ENCODE data around the gene EPYC.

Gene EPYC, protein sequence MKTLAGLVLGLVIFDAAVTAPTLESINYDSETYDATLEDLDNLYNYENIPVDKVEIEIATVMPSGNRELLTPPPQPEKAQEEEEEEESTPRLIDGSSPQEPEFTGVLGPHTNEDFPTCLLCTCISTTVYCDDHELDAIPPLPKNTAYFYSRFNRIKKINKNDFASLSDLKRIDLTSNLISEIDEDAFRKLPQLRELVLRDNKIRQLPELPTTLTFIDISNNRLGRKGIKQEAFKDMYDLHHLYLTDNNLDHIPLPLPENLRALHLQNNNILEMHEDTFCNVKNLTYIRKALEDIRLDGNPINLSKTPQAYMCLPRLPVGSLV

DNA sequence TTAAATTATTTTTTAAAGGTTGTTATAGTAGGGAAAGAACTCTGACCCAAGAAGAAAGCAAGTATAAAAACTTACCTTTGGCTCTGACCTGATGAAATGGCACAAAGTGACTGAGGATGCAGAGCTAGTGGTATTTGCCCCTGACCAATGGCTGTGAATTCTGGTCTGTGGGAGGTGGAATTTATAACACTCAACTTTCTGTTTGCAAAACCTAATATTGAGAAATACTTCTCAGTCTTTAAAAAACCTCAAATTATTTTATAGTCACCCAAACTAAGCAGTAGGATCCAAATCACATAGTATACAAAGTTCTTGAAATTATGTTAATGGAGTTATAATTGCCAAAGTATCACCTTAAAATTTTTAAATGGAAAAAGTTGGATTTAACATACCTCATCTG is at the start of gene EPYC:
TSS of gene EPYC (minus strand) at position 101 of the 400 bp plus-strand sequence. CDS start 2,407 bp downstream, outside the sequence.
- no peak for DNase-seq (ENCODE audit: low read depth)

DNA sequence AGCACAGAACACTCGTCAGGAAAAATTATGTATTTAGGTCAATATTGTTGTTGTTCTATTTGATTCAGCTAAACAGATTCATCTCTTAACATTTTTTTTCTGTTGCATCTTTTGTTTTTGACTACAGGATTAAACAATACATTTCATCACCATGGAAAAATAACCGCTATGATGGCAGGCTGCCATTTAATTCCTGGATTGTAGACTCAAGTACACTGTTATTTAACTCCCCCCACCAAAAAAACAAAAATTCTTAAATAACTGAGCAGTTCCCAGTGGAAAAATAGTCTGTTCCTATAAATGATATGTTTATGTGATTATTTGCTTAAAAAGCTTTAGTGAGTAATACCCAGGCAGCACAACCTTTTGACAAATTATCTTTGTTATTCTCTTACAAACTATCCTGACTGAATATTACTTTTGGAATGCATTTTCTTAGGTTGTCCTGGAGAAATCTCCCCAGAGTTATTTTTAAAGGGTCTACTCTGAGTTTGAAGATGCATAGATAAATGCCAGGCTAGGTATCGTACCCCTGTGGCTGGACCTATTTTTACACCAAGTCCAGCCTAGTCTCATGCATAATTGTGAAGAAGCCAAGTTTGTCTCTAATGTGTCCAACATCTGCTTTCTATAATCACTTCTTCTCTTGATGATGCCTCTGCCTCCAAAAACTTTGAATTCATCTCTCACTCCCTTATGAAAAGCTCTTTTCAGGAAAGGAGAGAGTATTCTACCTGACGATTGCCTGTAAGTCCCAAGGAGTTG is 49.4 kb upstream of the EPYC start:
- peak; percentile 90 for DNase-seq (ENCODE audit: low read depth)

DNA sequence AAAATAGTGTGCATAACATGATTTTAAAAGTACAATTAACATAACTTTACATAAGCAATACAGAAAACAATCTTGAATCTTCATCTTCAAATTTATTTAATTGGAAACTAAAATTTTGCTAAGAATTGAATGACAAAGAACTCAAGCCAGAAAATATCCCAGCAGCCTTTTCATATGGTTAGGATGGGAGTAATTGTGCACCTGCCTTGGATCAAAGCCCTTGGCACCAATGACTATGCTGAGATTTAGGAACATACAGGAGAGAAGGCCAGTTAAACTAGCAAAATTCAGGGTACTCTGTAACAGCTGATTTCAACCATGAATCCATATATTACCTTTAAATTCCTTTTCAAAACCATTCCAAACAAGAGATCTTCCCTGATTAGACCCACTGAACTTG is 47.3 kb upstream of the EPYC start:
- no peak for DNase-seq (ENCODE audit: low read depth)

DNA sequence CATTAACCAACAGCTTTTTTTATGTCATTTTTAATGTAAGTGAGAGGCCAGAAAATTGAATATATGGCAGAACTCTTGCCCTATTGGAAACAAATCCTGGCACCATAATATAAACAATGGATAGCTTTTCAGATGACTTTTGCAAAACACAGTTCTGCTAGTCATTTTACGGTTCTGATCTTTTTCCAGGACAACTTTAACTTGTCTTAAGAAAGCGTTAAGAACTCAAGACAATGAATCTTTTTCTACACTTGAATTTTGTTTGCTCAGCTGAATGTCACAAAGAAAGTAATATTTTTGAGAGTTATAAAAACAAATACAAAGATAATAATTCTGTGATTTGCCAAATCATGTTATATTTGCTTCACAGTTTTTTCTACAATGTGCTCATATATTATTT is 39.8 kb upstream of the EPYC start:
- no peak for DNase-seq (ENCODE audit: low read depth)

DNA sequence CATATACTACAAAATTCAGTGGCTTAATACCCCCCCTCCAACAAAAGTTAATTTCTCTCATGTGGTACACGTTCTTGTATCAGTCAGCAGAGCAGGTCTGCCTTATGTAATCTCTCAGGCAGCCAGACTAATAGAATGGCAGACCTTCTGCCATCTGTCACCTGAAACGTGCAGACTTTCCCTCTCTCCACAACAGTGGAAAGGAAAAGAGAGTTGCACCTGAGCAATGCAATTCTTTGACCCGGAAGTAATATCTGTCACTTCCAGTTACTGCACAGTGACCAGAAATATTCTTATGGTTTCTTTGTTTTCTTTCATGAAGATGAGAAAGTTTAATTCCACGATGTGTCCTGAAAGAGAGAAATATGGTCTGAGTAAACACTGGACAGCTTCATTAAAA is 38.6 kb upstream of the EPYC start:
- DNase-seq (ENCODE audit: low read depth): no peak

DNA sequence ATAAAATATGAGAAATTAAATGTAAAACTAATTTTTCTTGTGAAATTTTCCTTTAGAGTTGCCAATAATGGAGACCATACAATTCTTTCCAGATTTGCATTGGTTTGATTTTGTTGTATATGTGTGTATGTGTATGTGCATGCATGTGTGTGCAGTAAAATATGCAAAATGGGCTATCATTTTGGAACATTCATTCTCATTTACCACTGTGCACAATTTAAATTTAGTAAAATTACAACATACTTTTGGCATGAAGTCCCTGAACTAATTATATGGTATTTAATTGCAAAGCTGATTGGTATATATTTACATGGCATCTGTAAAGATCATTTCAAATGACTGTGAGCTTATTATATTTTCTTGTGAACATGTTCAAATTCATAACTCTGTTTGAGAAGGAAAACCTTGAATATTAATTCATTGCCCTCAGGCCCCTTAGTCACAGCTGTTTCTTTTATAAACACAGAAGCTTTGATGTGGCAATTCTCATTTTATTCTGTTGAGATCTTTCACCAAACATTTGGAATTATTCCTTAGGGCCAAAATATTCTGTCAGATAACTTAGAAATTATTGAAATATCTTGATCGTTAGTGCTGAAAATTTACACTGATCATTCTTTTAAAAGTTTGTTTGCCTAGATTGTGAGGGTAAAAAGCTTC is 35.5 kb upstream of the EPYC start:
- DNase-seq (ENCODE audit: low read depth): peak; percentile 33

DNA sequence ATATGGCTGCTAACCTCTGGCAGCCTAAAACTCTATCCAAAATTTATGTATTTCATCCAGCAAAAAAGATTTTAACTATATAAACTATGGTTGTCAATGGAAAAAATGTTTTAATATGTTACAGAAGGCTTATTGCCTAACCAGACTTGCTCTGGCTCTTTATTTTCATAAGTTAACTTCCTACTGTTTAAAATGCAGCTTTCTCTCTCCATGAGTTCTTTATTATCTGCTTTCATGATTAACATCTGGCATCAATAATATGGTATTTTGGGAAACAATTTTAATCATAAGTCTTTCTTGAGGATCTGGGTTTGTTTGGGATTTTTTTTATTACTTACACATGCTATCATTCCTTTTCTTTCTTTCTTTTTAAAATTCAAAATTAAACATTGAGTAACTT is 32.5 kb upstream of the EPYC start:
- no peak for DNase-seq (ENCODE audit: low read depth)

DNA sequence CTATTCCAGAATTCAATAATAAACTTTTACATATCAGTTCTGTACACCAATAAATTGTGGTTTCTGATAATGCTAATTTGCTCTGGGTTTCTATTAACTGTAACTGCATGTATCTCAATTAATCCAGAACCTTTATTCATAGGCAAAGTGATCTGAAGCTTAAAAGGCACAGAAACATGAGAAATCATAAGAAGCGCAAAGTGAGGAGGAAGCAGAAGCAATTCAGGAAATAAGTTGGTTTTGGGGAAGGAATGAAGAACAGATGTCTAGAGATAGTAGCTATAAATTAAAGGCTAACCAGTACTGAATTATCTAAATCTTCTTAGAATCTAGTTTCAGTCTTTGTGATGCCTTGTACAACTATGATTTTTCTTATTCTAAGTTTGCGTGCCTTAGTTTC is 28.5 kb upstream of the EPYC start:
- no peak for DNase-seq (ENCODE audit: low read depth)

DNA sequence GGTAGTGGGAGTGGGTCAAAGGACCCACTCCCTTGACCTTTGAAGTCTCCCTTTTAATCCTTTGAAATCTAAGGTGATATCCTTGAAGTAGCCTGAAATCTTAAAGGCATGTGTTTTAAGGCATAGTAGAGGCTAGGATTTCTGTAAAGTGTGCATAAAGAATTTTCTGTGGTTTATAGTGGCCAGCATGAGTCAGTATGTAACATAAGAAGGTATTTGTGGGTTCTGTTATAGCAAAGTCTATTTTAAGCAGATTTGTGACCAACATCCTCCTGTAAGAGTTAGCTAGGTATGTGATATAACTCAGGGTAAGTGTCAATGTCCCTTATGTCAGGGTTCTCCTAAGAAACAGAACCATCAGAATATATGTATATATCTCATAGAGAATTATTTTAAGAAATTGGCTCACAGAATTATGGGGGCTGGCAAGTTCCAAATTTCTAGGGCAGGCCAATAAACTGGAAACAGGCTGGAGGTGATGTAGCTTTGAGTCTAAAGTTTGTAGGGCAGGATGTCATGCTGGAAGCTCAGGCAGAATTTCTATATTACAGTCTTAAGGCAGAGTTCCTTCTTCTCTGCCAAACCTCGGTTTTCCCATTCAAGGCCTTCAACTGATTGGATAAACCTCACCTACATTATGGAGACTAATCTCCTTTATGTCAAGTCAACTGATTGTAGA is 18.7 kb upstream of the EPYC start:
- peak; percentile 83 for DNase-seq (ENCODE audit: low read depth)

DNA sequence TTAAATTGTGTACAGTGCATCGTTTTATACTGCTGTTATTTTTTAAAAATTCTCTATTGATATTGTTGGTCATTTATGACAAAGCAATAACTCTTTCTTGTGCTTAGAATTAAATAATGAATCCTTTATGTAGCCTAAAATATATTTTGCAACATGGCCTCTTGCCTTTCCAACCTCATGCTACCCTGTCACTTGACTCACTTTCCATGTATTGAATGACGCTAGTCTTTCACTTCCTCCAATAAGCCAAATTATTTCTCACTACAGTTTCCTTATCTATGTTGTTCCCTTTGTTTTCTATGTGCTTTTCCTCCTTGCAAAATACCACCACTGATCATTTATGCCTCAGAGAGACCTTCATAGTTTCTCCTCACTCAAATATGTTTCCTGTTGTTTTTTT is 16.3 kb upstream of the EPYC start:
- DNase-seq (ENCODE audit: low read depth): no peak

DNA sequence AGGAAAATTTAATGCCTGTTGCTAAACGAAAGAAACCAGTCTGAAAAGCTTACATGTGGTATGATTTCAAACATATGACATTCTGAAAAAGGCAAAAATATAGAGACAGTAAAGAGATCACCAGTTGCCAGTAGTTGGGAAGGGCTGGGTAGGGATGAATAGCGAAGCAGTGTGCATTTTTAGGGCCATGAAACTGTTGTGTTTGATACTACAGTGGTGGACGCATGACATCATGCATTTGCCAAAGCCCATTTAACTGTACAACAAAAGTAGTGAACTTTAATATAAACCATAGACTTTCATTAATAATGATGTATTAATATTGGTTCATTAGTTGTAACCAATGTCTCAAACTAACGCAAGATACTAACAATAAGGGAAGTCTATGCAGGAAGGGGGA is 14.7 kb upstream of the EPYC start:
- no peak for DNase-seq (ENCODE audit: low read depth)

DNA sequence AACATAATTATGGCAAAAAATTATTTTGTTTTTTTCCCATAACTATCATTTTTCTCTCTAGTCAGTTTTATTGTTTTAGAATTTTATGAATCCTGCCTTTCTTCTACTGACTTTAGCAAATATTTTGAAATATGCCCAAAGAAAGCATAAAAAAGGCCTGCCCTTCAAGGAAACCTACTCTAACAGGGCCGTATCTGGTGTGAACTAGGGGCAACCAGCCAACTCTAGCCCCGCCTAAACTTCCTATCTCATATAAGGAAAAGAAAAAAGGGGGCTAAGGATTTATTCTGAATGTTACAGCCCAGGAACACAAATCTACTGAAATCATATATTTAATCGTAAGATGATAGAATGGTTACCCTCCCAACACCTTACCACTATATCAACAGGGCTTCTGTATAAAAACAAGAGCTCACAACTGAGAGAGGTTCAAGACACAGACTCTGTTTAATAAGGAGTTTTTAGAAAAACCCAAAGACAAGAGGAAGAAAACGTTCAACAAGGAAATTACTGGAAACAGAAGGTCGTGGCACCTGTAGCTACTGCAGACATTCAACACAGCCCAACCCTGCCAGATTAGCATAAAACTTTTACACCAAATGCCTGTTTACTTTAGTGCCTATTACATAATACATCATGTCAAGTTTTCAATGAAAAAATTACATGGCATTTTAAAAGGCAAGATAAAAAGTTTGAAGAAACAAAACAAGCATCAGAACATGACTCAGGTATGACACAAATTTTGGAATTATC is 12.9 kb upstream of the EPYC start:
- DNase-seq (ENCODE audit: low read depth): no peak

DNA sequence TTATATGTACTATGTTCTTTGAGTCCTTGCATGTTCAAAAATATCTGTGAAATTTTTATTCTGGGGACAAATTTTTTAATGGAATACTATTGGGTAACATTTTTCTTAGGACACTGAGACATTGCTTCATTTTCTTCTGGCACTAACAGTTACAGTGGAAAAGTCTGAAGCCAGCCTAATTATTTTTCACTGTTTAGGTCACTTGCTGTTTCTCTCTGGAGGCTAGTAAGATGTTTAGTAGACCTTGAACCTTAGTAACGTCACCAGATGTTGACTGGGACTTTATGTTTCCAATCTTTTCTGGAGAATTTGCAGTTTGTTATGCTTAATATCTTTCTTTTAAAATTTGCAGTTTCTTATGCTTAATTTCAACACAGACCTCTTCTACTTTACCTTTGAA is 12.3 kb upstream of the EPYC start:
- no peak for DNase-seq (ENCODE audit: low read depth)

DNA sequence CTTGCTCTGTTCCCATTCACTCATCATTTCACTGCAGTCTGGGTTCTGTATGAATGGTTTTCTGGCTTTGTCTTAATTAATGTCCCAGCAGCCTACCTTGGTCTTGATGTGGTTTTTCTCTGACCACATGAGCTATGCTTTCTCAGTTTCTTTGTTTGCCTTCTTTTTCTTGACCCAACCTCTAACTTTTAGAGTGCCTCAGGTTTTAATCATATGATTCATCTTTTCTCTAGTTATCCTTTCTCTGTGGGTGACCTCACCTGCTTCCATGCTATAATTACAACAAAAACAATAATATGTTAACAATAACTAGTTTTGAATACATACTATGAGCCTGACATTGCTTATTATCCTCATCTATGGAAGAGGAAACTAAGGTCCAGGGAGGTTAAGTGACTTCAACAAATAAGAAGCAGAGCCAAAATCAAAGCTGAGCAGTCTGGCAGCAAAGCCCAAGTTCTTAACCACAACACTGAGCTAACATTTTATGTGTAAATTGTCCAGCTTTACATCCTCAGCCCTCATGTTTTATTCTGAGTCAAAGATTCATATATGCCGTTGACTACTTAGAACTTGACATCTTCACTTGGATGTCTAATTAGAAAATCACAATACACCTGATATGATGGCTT is 4.7 kb upstream of the EPYC start:
- no peak for DNase-seq (ENCODE audit: low read depth)

DNA sequence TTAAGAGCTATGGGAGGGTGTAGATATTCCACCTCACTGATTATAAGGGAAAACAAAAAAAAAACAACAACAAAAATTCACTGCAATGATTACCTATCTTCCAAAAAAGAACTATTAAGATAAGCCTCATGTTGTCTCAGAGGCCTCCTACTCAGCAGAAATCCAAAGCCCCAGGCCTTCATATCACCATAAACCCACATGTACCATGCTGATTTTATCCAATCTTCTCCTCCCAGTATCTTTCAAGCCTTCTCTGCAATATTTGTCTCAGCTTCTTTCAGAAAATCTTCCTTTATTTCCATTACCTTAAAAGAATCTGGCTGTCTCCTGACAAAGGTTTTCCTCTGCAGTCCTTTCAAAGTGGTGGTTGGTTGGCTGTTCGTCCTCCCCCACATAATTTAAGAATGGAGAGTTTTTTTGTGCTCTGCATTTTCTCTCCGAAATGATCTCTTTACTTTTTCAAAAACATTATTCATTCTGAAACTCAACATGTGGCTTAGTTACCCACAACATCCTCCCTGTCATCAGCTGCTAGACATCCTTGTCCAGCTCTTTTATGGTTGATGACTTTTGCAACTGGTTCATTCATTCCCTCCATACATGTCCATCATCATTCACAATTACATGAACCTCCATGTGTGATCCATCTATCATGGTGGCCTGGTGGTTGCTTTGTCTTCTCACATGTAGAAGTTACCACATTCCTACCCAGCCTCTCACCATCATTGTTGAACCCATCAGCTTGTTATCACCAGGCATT is 2.9 kb upstream of the EPYC start:
- DNase-seq (ENCODE audit: low read depth): no peak

DNA sequence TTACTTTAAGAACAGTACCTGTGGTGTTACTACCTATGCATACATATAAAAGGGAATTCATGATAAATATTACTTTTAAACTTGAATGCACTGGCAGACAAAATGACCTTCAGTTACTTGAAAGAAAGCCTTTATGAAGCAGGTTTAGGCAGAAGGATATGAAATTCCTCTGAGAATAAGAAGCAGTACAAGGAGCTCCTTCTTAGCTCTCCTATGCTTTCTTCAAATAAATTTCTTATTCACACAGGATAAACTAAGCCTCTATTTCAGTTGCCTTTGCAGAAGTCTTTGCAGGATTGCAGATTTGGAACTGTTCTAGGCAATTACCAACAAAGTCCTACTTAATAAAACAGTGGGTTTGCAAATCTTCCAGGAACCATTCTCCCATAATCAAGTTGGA is 1.0 kb downstream of the EPYC start:
- no peak for DNase-seq (ENCODE audit: low read depth)

DNA sequence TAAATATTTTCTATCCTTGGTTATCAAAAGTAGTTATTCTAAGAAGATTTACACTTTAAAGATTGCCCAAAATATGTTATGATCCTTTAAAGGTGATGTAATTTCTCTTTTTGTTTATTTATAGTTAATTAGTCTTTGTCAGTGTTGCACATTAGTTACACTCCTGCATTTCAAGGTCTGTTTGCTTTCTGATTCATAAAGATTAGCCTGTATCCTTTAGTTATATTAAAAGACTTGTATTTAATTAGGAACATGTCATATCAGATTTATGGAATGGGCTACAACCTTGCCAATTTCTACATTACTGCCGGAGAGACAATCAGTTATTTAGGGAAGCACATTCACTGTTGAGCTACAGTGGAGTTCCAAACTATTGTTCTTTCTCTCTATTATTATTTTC is 3.5 kb downstream of the EPYC start:
- DNase-seq (ENCODE audit: low read depth): no peak

DNA sequence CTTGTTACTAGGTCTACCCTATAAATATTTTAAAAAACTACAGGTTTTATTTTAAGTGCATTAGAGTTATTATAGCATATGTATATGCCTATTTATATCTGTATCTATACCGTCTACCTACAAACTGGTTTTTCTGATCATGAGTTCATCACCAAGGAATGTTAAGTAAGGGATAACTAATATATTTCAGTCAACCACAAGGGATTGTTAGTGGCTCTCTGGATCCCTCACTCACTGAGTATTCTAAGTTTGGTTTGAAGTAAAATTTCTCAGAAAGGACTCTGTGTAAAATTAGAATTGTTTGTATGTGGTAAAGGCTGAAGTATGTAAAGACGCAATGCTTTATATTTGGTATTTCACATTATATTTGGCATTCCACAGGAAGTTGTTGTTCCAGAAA is 4.8 kb downstream of the EPYC start:
- DNase-seq (ENCODE audit: low read depth): peak; percentile 59

DNA sequence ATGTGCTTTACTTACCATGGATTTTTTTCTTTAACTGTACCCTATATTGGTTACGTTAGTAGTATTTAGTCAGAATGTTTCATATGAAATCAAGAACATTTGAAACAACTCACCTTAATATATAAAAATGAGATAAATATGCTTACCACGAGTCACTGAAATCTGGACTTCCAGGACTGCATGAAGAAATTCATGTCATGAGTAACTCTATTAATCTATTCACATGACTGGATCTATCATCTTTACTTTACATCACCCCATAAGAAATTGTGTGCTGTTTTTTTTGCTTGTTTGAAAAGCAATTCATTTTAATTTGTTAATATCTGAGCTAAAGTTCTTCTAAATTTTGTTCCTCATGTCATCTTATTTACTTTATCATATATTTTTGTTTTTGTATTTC is 5.2 kb downstream of the EPYC start:
- DNase-seq (ENCODE audit: low read depth): no peak

DNA sequence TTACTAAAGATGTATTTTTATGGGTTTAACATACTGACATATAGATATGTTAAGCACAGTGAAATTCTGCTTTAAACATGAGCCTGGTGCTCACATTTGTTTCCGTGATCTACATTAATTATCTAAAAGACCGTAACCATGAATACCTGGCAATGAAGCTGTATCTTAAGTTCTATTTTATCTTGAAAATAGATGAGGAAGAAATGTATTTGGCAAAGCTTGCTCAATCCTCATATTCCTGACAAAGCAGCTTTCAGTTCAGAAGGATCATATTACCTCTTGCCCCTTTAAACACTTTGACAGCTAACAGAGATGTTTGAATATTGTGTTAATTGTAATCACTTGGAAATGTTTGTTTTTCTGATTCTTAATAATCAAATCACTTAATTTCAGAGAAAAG is 9.8 kb downstream of the EPYC start:
- peak; percentile 57 for DNase-seq (ENCODE audit: low read depth)

Data from amniotic epithelial cell (primary cell).